H7 (cell line): ENCODE data around the gene ASMTL. TPM values are rescaled to one million over a fixed set of nuclear protein-coding genes. Genes with fewer than 3 reads are reported as not detected.
"Not testable (repeated sequence)": the region's sequence is repeated elsewhere in the genome, so short reads cannot be mapped to it uniquely, and the experiment has no call there.

Experiments
- DNase-seq: peaks from one replicate; pipeline ENCODE4 v3.0.0; 2012
- H3K27me3 ChIP-seq: 2 replicates; pipeline ENCODE4 v1.6.0; 2011; ENCODE audit warnings: mild to moderate bottlenecking, low read length; ENCODE audit not compliant: control insufficient read depth, insufficient read depth
- H3K36me3 ChIP-seq: replicated peaks from 2 replicates; pipeline ENCODE4 v1.5.1; 2011; ENCODE audit warnings: low read length; ENCODE audit not compliant: control insufficient read depth, insufficient read depth
- H3K4me3 ChIP-seq: 2 replicates; pipeline ENCODE4 v1.5.1; 2011; ENCODE audit warnings: low read depth, mild to moderate bottlenecking, control low read depth, low read length, moderate library complexity; ENCODE audit not compliant: insufficient read depth
- total RNA-seq: library from RNA; depleted of rRNA; stranded (reverse); fragments of >200 nt; shearing (Covaris generic); gene quantifications from 2 replicates; pipeline ENCODE4 v1.2.3, GENCODE V29; 2014

ASMTL gene
- total RNA-seq, 1 experiment from 2014 or later: 36.5 TPM

DNA sequence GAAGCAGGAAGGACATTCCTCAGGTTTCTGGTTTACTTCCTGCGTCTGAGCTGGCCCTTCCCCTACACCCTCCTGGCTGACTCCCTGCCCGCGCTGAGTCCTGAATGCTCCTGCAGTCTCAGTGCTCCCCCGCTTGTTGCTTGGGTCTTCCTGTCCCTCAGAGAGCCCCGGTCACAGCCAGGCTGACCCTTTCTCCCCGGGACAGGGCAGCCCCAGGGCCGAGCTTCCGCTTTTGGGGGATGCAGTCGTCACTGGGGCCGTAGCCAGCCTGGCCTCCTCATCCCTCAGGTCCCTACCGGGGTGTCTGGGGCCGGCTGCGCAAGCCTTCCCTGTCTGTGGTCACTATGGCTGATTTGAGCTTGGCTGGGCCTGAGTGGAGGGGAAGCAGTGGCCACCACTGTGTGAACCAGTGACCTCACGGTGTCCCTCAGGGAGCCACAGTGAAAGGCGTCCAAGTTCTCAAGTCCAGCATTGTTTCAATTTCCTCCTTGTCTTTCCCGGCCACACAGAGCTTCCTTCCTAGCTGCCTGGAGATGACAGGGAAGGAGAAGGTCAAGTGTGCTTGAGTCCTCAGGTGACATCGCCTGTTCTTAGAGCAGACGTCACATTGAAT lies 34.1 kb upstream of the ASMTL start:
- Histone ChIP-seq H3K36me3 (no peaks in the 10 kb centered on the region), H3K27me3 (no peaks in the 10 kb centered on the region; the same call in 1 of the 2 replicates), H3K4me3 (no peak overlapping the region)
- DNase-seq: peak; percentile 24

DNA sequence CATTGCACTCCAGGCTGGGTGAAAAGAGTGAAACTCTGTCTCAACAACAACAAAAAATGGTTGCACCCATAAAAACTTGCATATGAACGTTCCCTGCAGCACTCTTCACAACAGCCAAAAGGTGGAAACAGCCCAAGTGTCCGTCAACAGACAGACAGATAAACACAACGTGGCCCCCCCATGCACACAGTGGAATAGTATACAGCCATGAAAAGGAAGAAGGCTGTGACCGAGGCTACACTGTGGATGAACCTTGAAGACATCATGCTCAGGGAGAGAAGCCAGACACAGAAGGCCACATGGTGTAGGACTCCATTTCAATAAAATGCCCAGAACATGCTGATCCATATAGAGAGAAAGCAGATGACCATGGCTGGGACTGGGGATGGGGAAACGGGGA lies 33.5 kb upstream of the ASMTL start:
- no peak for DNase-seq
- Histone ChIP-seq H3K27me3 (no peaks in the 10 kb centered on the region; the same call in 1 of the 2 replicates), H3K4me3 (no peak overlapping the region), H3K36me3 (no peaks in the 10 kb centered on the region)

DNA sequence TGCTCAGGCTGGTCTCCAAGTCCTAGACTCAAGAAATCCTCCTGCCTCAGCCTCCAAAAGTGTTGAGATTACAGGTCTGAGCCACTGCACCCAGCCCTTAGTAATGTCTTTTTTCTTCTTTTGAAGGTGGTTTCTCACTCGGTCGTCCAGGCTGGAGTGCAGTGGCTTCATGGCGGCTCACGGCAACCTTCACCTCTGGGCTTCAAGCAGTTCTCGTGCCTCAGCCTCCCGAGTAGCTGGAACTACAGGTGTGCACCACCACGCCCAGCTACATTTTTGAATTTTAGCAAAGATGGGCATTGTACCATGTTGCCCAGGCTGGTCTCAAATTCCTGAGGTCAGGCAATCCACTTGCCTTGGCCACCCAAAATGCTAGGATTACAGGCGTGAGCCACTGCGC lies 32.3 kb upstream of the ASMTL start:
- Histone ChIP-seq H3K27me3 (no peaks in the 10 kb centered on the region; the same call in 1 of the 2 replicates), H3K4me3 (no peak overlapping the region), H3K36me3 (no peaks in the 10 kb centered on the region)
- DNase-seq: no peak

DNA sequence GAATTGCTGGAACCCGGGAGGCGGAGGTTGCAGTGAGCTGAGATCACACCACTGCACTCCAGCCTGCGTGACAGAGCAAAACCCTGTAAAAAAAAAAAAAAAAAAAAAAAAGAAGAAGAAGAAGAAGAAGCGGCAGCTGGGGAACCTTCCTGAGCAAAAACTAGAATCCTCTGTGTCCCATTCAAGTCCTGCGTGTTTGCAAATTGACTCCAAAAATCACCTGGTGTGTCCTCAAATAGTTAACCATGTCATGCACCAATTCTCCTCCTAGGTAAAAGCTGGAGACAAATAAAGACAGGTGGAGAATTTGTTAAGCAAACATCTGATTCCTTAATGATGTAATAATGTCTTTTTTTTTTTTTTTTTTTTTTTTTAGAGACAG lies 31.9 kb upstream of the ASMTL start:
- no peak overlapping the region for H3K4me3 ChIP-seq
- H3K36me3 ChIP-seq: no peaks in the 10 kb centered on the region
- DNase-seq: no peak
- H3K27me3 ChIP-seq: no peaks in the 10 kb centered on the region; the same call in 1 of the 2 replicates

DNA sequence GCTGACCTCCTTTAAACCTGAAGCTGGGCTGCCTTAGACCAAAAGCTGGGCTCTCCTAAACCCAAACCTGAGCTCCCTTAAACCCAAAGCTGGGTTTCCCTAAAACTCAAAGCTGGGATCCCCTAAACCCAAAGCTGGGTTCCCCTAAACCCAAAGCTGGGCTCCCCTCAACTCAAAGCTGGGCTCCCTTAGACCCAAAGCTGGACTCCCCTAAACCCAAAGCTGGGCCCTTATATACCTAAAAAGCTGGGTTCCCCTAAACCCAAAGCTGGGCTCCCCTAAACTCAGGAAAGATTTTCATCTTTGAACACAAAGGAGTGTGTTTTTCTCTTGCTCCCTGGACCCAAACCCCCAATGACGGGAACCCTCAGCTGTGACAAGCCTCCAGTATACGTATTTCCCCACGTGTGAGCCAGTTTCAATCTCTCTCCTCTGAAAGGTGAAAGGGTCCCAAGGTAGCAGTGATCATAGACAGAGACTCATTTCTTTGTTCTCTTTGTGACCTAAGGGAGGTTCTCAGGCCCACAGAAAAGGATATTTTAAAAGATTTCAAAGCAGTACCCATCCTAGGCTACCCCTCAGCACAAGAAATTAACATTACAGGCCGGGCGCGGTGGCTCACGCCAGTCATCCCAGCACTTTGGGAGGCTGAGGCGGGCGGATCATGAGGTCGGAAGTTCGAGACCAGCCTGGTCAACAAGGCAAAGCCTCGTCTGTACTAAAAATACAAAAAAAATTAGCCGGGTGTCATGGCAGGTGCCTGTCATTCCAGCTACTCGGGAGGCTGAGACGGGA lies 31.3 kb upstream of the ASMTL start:
- Histone ChIP-seq H3K36me3 (no peaks in the 10 kb centered on the region), H3K4me3 (no peak overlapping the region)

DNA sequence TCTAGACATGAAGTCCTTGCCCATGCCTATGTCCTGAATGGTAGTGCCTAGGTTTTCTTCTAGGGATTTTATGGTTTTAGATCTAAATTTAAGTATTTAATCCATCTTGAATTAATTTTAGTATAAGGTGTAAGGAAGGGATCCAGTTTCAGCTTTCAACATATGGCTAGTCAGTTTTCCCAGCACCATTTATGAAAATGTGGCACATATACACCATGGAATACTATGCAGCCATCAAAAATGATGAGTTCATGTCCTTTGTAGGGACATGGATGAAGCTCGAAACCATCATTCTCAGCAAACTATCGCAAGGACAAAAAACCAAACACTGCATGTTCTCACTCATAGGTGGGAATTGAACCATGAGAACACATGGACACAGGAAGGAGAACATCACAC lies 29.8 kb upstream of the ASMTL start:
- not testable (repeated sequence) for DNase-seq, H3K36me3 ChIP-seq, H3K27me3 ChIP-seq, H3K4me3 ChIP-seq

More for the DNA sequence above, 31.3 kb upstream of the ASMTL start:
- no peaks in the 10 kb centered on the region; the same call in 1 of the 2 replicates for H3K27me3 ChIP-seq
- no peak for DNase-seq

DNA sequence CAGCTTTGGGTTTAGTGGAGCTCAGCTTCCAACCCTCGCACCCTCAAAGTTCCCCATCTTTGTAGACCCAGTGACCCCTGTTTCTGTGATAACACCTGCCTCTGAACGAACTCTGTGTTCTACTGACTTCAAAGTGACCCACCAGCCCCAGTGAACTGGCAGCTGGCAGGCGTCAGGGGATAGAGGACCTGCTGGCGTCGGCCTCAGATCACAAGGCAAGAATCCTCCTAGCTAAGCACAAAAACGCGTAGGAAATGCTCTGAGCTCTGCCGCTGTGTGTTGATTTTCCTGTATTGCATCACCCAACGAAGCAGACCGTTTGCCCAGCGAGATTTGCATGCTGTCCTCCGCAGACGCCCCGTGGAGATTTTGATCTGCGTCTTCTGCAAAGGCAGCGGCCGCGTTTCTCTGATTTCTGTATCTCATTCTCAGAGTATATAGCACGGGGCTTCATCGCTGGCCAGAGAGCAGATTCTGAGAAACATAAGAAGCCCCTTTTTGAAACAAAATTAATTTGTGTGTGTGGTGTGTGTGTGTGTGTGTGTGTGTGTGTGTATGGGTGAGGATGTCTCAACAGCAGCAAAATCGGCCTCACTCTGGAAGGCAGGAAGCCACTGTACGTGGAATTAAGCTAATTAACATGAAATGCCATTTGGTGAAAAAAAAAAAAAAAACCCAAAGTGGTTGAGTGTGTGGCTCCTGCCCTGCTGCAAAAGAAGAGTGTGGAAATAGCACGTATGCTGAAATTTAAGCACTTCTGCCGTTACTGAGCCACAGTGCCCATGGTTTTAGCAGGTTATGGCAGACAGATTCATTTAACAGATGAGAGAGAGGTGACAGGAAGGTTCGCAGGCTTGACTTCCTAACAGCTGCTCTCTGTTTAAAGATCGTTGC lies 29.2 kb upstream of the ASMTL start:
- Histone ChIP-seq H3K36me3 (no peaks in the 10 kb centered on the region), H3K27me3 (no peaks in the 10 kb centered on the region; the same call in 1 of the 2 replicates), H3K4me3 (no peak overlapping the region)
- DNase-seq: peak; percentile 51

DNA sequence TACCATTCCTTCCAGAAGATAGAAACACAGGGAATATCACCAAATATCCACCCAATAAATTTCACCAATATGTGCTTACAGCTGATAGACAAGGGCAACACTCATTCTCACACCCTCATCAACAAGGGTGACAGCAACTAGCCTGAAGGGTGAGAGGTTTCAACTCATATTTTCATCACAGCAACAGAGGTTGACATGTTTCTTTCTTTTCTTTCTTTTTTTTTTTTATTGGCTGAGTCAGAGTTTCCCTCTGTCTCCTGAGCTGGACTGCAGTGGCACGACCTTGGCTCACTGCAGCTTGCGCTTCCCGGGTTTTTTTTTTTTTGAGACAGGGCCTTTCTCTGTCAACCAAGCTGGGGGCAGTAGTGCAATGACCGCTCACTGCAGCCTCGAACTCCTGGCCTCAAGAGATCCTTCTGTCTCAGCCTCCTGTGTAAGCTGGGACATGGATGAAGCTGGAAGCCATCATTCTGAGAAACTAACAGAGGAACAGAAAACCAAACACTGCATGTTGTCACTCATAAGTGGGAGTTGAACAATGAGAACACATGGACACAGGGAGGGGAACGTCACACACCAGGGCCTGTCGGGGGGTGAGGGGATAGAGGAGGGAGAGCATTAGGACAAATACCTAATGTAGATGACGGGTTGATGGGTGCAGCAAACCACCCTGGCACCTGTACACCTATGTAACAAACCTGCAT lies 27.5 kb upstream of the ASMTL start:
- DNase-seq: no peak
- H3K36me3 ChIP-seq: no peaks in the 10 kb centered on the region
- H3K27me3 ChIP-seq: no peaks in the 10 kb centered on the region; the same call in 1 of the 2 replicates
- no peak overlapping the region for H3K4me3 ChIP-seq

DNA sequence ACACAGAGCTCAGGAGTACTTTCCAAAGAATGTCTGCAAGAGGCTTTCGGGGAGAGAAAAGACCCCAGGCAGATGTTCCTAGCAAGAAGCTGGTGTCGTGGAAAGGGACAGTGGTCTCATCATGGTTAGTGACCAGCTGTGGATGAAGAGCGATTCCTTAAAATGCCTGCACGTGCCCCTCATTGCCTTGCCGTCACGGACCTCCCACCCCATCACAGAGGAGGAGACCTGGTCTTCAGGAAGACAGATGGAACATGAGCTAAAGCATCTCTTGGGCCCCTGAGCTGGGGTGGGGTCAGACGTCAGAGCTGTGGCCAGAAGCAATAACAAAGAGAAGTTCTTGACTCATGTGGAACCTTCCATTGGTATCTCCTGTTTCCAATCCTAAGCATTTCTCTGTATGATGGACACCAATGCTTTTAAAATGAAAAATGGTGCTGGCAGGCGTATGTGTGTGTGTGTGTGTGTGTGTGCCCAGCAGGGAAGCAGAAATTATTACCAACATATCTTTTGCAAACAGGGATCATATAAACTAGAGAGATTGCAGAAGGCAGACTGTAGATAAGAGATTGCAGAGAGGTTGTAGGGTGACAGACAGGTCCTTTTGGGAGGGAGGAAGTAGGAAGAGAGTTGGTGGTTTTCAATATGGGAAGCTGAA lies 25.2 kb upstream of the ASMTL start:
- Histone ChIP-seq H3K36me3 (no peaks in the 10 kb centered on the region), H3K4me3 (no peak overlapping the region), H3K27me3 (no peaks in the 10 kb centered on the region; the same call in 1 of the 2 replicates)
- DNase-seq: no peak

DNA sequence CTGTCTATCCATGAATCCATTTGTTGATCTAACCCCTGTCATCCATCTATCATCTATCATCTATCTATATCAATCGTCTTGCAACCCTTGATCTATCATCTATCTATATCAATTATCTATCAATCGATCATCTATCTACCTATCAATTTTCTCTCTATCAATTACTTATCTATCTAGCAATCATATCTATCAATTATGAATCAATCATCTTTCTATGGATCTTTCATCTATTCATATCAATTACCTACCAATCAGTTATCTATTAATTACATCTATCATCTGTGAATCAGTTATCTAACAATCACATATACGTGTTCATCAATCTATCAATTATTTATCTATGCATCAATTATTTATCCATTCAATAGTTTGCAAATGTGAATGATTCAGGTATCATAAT lies 24.5 kb upstream of the ASMTL start:
- Histone ChIP-seq H3K36me3 (no peaks in the 10 kb centered on the region), H3K27me3 (no peaks in the 10 kb centered on the region; the same call in 1 of the 2 replicates), H3K4me3 (no peak overlapping the region)
- DNase-seq: no peak

DNA sequence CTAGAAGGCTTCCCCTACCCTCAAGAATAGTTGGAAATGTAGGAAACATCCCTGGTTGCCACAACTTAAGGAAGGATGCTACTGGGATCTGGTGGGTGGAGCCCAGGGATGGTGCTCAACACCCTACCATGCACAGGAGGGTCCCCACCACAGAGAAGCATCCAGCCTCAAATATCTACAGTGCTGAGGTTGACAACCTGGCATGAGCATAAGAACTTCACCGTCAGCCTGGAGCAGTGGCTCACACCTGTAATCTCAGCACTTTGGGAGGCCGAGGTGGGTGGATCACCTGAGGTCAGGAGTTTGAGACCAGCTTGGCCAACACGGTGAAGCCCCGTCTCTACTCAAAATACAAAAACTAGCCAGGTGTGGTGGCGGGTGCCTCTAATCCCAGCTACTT lies 24.0 kb upstream of the ASMTL start:
- Histone ChIP-seq H3K4me3 (no peak overlapping the region), H3K27me3 (no peaks in the 10 kb centered on the region; the same call in 1 of the 2 replicates), H3K36me3 (no peaks in the 10 kb centered on the region)
- DNase-seq: no peak

DNA sequence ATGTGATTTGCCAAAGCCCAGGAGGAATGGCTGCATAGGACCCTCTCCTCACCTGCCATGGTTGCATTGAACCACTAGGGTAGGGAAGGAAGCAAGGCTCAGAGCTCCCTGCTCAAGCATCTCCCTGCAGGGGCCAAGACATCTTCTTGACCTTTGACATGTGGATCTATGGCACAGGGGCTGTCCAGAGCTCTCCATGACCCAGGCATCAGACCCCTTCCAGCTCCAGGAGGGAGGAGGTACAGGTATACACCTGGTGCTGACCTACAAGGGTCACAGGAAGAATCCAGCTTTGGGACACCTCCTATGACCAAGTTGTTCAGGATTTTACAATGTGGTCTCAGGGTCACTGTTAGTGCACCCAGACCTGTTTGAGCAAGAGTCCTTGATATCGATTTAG lies 23.2 kb upstream of the ASMTL start:
- Histone ChIP-seq H3K27me3 (no peaks in the 10 kb centered on the region; the same call in 1 of the 2 replicates), H3K36me3 (no peaks in the 10 kb centered on the region), H3K4me3 (no peak overlapping the region)
- DNase-seq: no peak

DNA sequence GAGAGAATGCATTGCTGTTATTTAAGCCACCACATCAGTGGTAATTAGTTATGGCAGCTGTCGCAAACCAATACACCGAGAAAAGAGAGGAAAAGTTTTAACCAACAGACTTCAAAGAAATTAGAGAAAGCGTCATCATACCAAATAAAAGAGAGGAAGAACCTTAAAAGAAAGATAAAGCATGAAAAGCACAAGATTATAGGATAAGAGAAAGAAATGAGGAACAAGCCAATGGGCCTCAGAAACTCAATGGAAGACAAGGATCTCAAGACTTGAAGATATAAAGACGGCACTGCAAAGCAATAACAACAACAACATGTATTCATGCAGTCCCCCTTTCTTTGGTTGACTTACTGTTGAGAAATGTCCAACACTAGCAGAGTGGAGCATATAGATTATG lies 22.8 kb upstream of the ASMTL start:
- Histone ChIP-seq H3K4me3 (no peak overlapping the region), H3K36me3 (no peaks in the 10 kb centered on the region), H3K27me3 (no peaks in the 10 kb centered on the region; the same call in 1 of the 2 replicates)
- DNase-seq: no peak

DNA sequence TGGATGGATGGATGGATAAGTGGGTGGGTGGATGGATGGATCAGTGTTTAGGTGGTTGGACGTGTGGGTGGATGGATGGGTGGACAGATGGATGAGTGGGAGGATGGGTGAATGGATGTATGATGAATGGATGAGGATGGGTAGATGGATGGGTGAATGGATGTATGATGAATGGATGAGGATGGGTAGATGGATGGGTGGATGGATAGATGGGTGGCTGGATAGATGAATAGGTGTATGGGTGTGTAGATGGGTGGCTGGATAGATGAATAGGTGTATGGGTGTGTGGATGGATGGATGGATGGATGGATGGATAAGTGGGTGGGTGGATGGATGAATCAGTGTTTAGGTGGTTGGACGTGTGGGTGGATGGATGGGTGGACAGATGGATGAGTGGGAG lies 21.9 kb upstream of the ASMTL start:
- H3K4me3 ChIP-seq, H3K27me3 ChIP-seq, H3K36me3 ChIP-seq, DNase-seq: not testable (repeated sequence)
